ENCODE measurements around the gene ARL6IP5.

The ARL6IP5 gene

GRCh38 chr3:69116897-69117296 lies 32.2 kb downstream of the ARL6IP5 start:
- no peak for DNase-seq (ENCODE audit: low spot score)

- DNase-seq (ENCODE audit: low spot score) = no peak
These were observed 33.8 kb downstream of the ARL6IP5 start for GRCh38 chr3:69118555-69118954.

- DNase-seq (ENCODE audit: low spot score) = no peak
These were observed 34.4 kb downstream of the ARL6IP5 start for GRCh38 chr3:69119138-69119537.

- no peak for DNase-seq (ENCODE audit: low spot score)
These were observed 34.9 kb downstream of the ARL6IP5 start for GRCh38 chr3:69119681-69120080.

GRCh38 chr3:69120879-69121464 lies 36.2 kb downstream of the ARL6IP5 start:
- DNase-seq (ENCODE audit: low spot score) = peak; percentile 89

- no peak for DNase-seq (ENCODE audit: low spot score)
These were observed 36.8 kb downstream of the ARL6IP5 start for GRCh38 chr3:69121513-69121912.

GRCh38 chr3:69121950-69122349 lies 37.2 kb downstream of the ARL6IP5 start:
- no peak for DNase-seq (ENCODE audit: low spot score)

GRCh38 chr3:69122403-69122802 lies 37.7 kb downstream of the ARL6IP5 start, which contains the start of gene LMOD3:
Gene LMOD3, minus strand, starts transcription at chr3:69122595. Its CDS starts 209 bp downstream, at chr3:69122386.
- no peak for DNase-seq (ENCODE audit: low spot score)

- no peak for DNase-seq (ENCODE audit: low spot score)
These were observed 41.5 kb downstream of the ARL6IP5 start for GRCh38 chr3:69126216-69126615.

GRCh38 chr3:69126999-69127398 lies 42.3 kb downstream of the ARL6IP5 start:
- no peak for DNase-seq (ENCODE audit: low spot score)

- no peak for DNase-seq (ENCODE audit: low spot score)
These were observed 43.8 kb downstream of the ARL6IP5 start for GRCh38 chr3:69128509-69128908.

- DNase-seq (ENCODE audit: low spot score) = no peak
These were observed 44.8 kb downstream of the ARL6IP5 start for GRCh38 chr3:69129531-69129930.

GRCh38 chr3:69130689-69131088 lies 46.0 kb downstream of the ARL6IP5 start:
- DNase-seq (ENCODE audit: low spot score) = no peak

- no peak for DNase-seq (ENCODE audit: low spot score)
These were observed 52.3 kb downstream of the ARL6IP5 start for GRCh38 chr3:69137005-69137404.

GRCh38 chr3:69137412-69137811 lies 52.7 kb downstream of the ARL6IP5 start:
- DNase-seq (ENCODE audit: low spot score) = no peak

GRCh38 chr3:69141313-69141712 lies 56.6 kb downstream of the ARL6IP5 start:
- DNase-seq (ENCODE audit: low spot score) = no peak

- no peak for DNase-seq (ENCODE audit: low spot score)
These were observed 57.4 kb downstream of the ARL6IP5 start for GRCh38 chr3:69142090-69142489.

- no peak for DNase-seq (ENCODE audit: low spot score)
These were observed 58.2 kb downstream of the ARL6IP5 start for GRCh38 chr3:69142797-69143454.

GRCh38 chr3:69143612-69144011 lies 58.9 kb downstream of the ARL6IP5 start:
- peak; percentile 20 for DNase-seq (ENCODE audit: low spot score)

- no peak for DNase-seq (ENCODE audit: low spot score)
These were observed 60.0 kb downstream of the ARL6IP5 start for GRCh38 chr3:69144631-69145245.

- DNase-seq (ENCODE audit: low spot score) = no peak
These were observed 61.0 kb downstream of the ARL6IP5 start for GRCh38 chr3:69145688-69146087.

- DNase-seq (ENCODE audit: low spot score) = no peak
These were observed 64.8 kb downstream of the ARL6IP5 start for GRCh38 chr3:69149586-69149985.
